Measurements from ENCODE around the gene APOBEC3A. TPM values are rescaled to one million over a fixed set of nuclear protein-coding genes. Genes with fewer than 3 reads are reported as not detected.

The APOBEC3A gene
- total RNA-seq, 1 donor from 2014 or later: not detected

GRCh38 chr22:38967451-38968450, 10.3 kb downstream of the APOBEC3A start:
- no peaks in the 10 kb centered on the region for H3K4me1 Mint-ChIP-seq
- H3K27me3 Mint-ChIP-seq (ENCODE audit: low read depth): peaks cover 14% of the 10 kb centered on the region
- no peak for DNase-seq (ENCODE audit: low read depth, low spot score)
- no peak overlapping the region for H3K27ac Mint-ChIP-seq (ENCODE audit: unreplicated experiment)
- no peak for TF ChIP-seq CTCF (conservative IDR thresholded peaks at IDR 0.05)
- no peaks in the 10 kb centered on the region for H3K9me3 Mint-ChIP-seq
- H3K4me3 Mint-ChIP-seq: no peak overlapping the region
- no peaks in the 10 kb centered on the region for H3K36me3 Mint-ChIP-seq (ENCODE audit: low read depth)

GRCh38 chr22:38968801-38969200, 11.4 kb downstream of the APOBEC3A start:
- no peaks in the 10 kb centered on the region for H3K9me3 Mint-ChIP-seq
- DNase-seq (ENCODE audit: low read depth, low spot score): no peak

GRCh38 chr22:38970551-38970950, 13.1 kb downstream of the APOBEC3A start:
- DNase-seq (ENCODE audit: low read depth, low spot score): no peak
- H3K9me3 Mint-ChIP-seq: no peaks in the 10 kb centered on the region
- no peak overlapping the region for H3K27ac Mint-ChIP-seq (ENCODE audit: unreplicated experiment)
- H3K36me3 Mint-ChIP-seq (ENCODE audit: low read depth): no peaks in the 10 kb centered on the region
- H3K4me1 Mint-ChIP-seq: no peaks in the 10 kb centered on the region
- H3K27me3 Mint-ChIP-seq (ENCODE audit: low read depth): peaks cover 14% of the 10 kb centered on the region
- no peak overlapping the region for H3K4me3 Mint-ChIP-seq
- TF ChIP-seq CTCF (conservative IDR thresholded peaks at IDR 0.05): no peak

More at GRCh38 chr22:38968801-38969200, 11.4 kb downstream of the APOBEC3A start:
- no peak overlapping the region for H3K4me3 Mint-ChIP-seq
- H3K4me1 Mint-ChIP-seq: no peaks in the 10 kb centered on the region
- TF ChIP-seq CTCF (conservative IDR thresholded peaks at IDR 0.05): no peak
- H3K27ac Mint-ChIP-seq (ENCODE audit: unreplicated experiment): no peak overlapping the region
- peaks cover 14% of the 10 kb centered on the region for H3K27me3 Mint-ChIP-seq (ENCODE audit: low read depth)
- no peaks in the 10 kb centered on the region for H3K36me3 Mint-ChIP-seq (ENCODE audit: low read depth)

GRCh38 chr22:38971202-38971601, 13.8 kb downstream of the APOBEC3A start:
- no peak for TF ChIP-seq CTCF (conservative IDR thresholded peaks at IDR 0.05)
- H3K4me3 Mint-ChIP-seq: no peak overlapping the region
- H3K27ac Mint-ChIP-seq (ENCODE audit: unreplicated experiment): no peak overlapping the region
- DNase-seq (ENCODE audit: low read depth, low spot score): no peak
- no peaks in the 10 kb centered on the region for H3K4me1 Mint-ChIP-seq
- H3K27me3 Mint-ChIP-seq (ENCODE audit: low read depth): peaks cover 14% of the 10 kb centered on the region
- no peaks in the 10 kb centered on the region for H3K36me3 Mint-ChIP-seq (ENCODE audit: low read depth)
- H3K9me3 Mint-ChIP-seq: no peaks in the 10 kb centered on the region

- Mint-ChIP-seq H3K27ac (ENCODE audit: unreplicated experiment) (no peak overlapping the region), H3K9me3 (no peaks in the 10 kb centered on the region), H3K27me3 (ENCODE audit: low read depth) (peaks cover 14% of the 10 kb centered on the region), H3K4me1 (no peaks in the 10 kb centered on the region), H3K4me3 (no peak overlapping the region), H3K36me3 (ENCODE audit: low read depth) (no peaks in the 10 kb centered on the region)
- no peak for TF ChIP-seq CTCF (conservative IDR thresholded peaks at IDR 0.05)
- DNase-seq (ENCODE audit: low read depth, low spot score): no peak
These were observed 14.4 kb downstream of the APOBEC3A start for GRCh38 chr22:38971791-38972190.
